ENCODE measurements around the gene RAB11FIP4.

DNA sequence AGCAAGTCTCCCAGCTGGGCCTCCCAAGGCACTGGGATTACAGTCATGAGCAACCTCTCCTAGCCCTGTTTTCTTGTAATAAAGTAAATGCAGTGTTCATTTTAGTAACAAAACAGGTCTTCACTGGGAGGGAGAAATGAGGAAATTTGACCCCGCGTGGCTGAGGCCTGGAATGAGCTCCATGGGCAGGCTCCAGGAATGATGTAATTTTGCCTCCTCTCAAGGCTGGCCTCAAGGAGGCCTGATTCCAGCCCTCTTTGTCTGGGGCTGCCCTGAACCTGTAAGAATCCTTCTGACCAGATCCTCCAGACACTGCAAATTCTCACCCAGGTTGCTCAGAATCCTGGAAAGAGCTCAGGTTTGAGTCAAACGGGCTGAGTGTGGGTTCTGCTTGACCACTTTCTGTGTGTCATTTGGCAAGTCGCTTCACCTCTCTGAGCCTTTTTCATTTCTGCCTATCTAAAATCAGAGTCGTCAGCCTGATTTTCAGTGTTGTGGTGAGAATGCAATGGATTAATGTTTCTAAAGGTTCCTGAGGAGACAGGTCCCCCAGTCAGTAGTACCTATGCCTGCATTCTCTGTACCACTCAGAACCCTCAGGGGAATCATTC lies 57.1 kb downstream of the RAB11FIP4 start:
- TF ChIP-seq, protein P1, sequence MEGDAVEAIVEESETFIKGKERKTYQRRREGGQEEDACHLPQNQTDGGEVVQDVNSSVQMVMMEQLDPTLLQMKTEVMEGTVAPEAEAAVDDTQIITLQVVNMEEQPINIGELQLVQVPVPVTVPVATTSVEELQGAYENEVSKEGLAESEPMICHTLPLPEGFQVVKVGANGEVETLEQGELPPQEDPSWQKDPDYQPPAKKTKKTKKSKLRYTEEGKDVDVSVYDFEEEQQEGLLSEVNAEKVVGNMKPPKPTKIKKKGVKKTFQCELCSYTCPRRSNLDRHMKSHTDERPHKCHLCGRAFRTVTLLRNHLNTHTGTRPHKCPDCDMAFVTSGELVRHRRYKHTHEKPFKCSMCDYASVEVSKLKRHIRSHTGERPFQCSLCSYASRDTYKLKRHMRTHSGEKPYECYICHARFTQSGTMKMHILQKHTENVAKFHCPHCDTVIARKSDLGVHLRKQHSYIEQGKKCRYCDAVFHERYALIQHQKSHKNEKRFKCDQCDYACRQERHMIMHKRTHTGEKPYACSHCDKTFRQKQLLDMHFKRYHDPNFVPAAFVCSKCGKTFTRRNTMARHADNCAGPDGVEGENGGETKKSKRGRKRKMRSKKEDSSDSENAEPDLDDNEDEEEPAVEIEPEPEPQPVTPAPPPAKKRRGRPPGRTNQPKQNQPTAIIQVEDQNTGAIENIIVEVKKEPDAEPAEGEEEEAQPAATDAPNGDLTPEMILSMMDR (IDR thresholded peaks at IDR 0.05), result no peak
- no peak for TF ChIP-seq ZFX (IDR thresholded peaks at IDR 0.05; ENCODE audit: borderline replicate concordance)

Measured in 22Rv1 (cell line).